ENCODE data around the gene TMEM242.
A peak's percentile ranks its signal among the peaks of the same experiment; 100 is the strongest.

The TMEM242 gene

GRCh38 chr6:157364705-157365104 is 41.4 kb upstream of the TMEM242 start:
- no peak for DNase-seq (ENCODE audit: extremely low read depth, insufficient read length)
- TF ChIP-seq, protein P1, sequence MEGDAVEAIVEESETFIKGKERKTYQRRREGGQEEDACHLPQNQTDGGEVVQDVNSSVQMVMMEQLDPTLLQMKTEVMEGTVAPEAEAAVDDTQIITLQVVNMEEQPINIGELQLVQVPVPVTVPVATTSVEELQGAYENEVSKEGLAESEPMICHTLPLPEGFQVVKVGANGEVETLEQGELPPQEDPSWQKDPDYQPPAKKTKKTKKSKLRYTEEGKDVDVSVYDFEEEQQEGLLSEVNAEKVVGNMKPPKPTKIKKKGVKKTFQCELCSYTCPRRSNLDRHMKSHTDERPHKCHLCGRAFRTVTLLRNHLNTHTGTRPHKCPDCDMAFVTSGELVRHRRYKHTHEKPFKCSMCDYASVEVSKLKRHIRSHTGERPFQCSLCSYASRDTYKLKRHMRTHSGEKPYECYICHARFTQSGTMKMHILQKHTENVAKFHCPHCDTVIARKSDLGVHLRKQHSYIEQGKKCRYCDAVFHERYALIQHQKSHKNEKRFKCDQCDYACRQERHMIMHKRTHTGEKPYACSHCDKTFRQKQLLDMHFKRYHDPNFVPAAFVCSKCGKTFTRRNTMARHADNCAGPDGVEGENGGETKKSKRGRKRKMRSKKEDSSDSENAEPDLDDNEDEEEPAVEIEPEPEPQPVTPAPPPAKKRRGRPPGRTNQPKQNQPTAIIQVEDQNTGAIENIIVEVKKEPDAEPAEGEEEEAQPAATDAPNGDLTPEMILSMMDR (IDR thresholded peaks at IDR 0.05; ENCODE audit: insufficient read depth, low read length, poor library complexity, severe bottlenecking), result no peak
- H3K27me3 ChIP-seq (replicated peaks; ENCODE audit: control insufficient read depth, insufficient read depth, low read length), result no peaks in the 10 kb centered on the region
- no peaks in the 10 kb centered on the region for H3K36me3 ChIP-seq (ENCODE audit: control insufficient read depth, insufficient read depth, low read length)
- no peak overlapping the region for H3K4me3 ChIP-seq (replicated peaks; ENCODE audit: low read depth, low read length)

DNA sequence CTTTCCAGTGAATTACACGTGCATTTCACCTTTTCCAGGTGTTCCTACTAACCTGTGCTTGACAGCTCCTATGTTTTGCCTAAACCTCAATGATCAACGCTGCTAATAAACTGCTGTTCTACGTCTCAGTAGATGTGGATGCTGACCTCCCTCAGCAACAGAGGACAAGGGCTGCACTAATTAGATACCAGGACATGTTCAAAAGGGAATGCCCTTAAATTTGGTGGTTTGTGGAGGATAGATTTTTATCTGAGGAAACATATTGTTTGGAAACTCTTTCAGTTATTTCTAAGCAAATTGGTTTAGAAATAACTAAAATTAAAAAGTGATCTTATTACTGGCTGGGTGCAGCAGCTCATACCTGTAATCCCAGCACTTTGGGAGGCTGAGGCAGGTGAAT is 38.6 kb upstream of the TMEM242 start:
- no peaks in the 10 kb centered on the region for H3K36me3 ChIP-seq (ENCODE audit: control insufficient read depth, insufficient read depth, low read length)
- H3K4me3 ChIP-seq (replicated peaks; ENCODE audit: low read depth, low read length), result no peak overlapping the region
- no peaks in the 10 kb centered on the region; the same call in 1 of the 2 replicates for H3K27me3 ChIP-seq (replicated peaks; ENCODE audit: control insufficient read depth, insufficient read depth, low read length)
- no peak for DNase-seq (ENCODE audit: extremely low read depth, insufficient read length)
- TF ChIP-seq, protein P1 (IDR thresholded peaks at IDR 0.05; ENCODE audit: insufficient read depth, low read length, poor library complexity, severe bottlenecking), result no peak

DNA sequence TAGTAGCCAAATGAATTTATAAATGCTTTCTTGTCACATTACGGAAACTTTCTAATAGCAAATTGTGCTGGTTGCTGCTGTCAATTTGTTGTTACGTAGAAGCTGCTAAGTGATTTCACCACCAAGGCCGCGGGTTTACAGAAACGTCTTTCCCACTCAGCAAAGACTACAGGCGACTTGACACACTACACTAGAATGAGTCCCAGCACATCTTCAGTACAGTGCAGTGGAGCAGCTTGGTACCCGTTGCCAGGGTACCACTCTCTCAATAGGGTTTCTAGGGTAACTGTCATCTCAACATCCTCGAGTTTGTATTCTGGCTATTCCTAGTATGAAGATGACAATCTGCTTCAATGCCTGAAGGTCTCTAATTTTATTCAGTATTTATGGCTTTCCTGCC is 35.0 kb upstream of the TMEM242 start:
- TF ChIP-seq, protein P1 (IDR thresholded peaks at IDR 0.05; ENCODE audit: insufficient read depth, low read length, poor library complexity, severe bottlenecking), result no peak
- no peaks in the 10 kb centered on the region for H3K36me3 ChIP-seq (ENCODE audit: control insufficient read depth, insufficient read depth, low read length)
- no peaks in the 10 kb centered on the region; the same call in 1 of the 2 replicates for H3K27me3 ChIP-seq (replicated peaks; ENCODE audit: control insufficient read depth, insufficient read depth, low read length)
- no peak overlapping the region for H3K4me3 ChIP-seq (replicated peaks; ENCODE audit: low read depth, low read length)
- DNase-seq (ENCODE audit: extremely low read depth, insufficient read length), result no peak

DNA sequence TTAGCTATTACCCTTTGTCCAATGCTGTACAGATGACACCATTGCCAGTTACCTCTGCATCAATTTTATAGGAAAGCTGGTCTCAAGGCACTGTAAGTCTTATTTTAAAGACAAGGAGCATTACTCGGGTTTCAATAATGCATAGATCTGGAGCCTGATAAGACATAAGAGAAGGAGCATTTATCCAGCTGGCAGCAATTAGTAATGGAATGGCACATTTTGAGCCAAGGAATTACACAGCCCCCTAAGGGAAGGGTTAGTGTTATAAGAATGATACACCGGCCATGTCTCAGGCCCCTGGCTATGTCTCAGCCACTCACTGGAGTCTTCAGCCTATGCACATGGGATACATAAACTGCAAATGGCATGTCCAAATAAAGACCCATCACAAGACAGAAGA is 23.1 kb upstream of the TMEM242 start:
- H3K27me3 ChIP-seq (replicated peaks; ENCODE audit: control insufficient read depth, insufficient read depth, low read length), result peaks cover 3% of the 10 kb centered on the region
- DNase-seq (ENCODE audit: extremely low read depth, insufficient read length), result no peak
- no peak overlapping the region for H3K4me3 ChIP-seq (replicated peaks; ENCODE audit: low read depth, low read length)
- TF ChIP-seq, protein P1 (IDR thresholded peaks at IDR 0.05; ENCODE audit: insufficient read depth, low read length, poor library complexity, severe bottlenecking), result no peak
- H3K36me3 ChIP-seq (ENCODE audit: control insufficient read depth, insufficient read depth, low read length), result no peaks in the 10 kb centered on the region

DNA sequence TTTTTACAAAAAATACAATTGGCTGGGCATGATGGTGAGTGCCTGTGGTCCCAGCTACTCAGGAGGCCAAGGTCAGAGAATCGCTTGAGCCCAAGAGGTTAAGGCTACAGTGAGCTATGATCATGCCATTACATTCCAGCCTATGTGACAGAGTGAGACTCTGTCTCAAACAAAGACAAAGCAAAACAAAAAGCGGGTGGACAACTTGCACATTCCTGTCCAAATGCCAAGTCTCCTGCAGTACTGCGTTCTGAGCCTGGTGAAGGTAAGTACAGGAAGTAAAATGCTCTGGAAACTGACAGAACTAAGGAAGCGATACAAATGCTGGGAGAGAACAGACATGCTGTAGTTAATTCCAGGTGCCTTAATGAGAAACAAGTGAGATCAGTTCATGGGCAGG is 20.4 kb upstream of the TMEM242 start:
- no peak for DNase-seq (ENCODE audit: extremely low read depth, insufficient read length)
- H3K4me3 ChIP-seq (replicated peaks; ENCODE audit: low read depth, low read length), result no peak overlapping the region
- H3K27me3 ChIP-seq (replicated peaks; ENCODE audit: control insufficient read depth, insufficient read depth, low read length), result peaks cover 3% of the 10 kb centered on the region
- no peaks in the 10 kb centered on the region for H3K36me3 ChIP-seq (ENCODE audit: control insufficient read depth, insufficient read depth, low read length)
- TF ChIP-seq, protein P1 (IDR thresholded peaks at IDR 0.05; ENCODE audit: insufficient read depth, low read length, poor library complexity, severe bottlenecking), result no peak

- TF ChIP-seq, protein P1 (IDR thresholded peaks at IDR 0.05; ENCODE audit: insufficient read depth, low read length, poor library complexity, severe bottlenecking), result peak; percentile 28
- Histone ChIP-seq H3K36me3 (ENCODE audit: control insufficient read depth, insufficient read depth, low read length) (no peaks in the 10 kb centered on the region), H3K27me3 (replicated peaks; ENCODE audit: control insufficient read depth, insufficient read depth, low read length) (no peaks in the 10 kb centered on the region; the same call in 1 of the 2 replicates), H3K4me3 (replicated peaks; ENCODE audit: low read depth, low read length) (no peak overlapping the region)
- DNase-seq (ENCODE audit: extremely low read depth, insufficient read length), result no peak
These were observed 16.1 kb upstream of the TMEM242 start for GRCh38 chr6:157339432-157339831.
